DMS114 treated with DMSO at 0.1 percent for 48 hours (cell line): ENCODE results near the gene CDHR1.

Source experiments
- DNase-seq: peaks from one replicate; lab custom pipeline; 2025; ENCODE audit not compliant: unreplicated experiment; lab: John Stamatoyannopoulos, UW

Gene CDHR1

DNA sequence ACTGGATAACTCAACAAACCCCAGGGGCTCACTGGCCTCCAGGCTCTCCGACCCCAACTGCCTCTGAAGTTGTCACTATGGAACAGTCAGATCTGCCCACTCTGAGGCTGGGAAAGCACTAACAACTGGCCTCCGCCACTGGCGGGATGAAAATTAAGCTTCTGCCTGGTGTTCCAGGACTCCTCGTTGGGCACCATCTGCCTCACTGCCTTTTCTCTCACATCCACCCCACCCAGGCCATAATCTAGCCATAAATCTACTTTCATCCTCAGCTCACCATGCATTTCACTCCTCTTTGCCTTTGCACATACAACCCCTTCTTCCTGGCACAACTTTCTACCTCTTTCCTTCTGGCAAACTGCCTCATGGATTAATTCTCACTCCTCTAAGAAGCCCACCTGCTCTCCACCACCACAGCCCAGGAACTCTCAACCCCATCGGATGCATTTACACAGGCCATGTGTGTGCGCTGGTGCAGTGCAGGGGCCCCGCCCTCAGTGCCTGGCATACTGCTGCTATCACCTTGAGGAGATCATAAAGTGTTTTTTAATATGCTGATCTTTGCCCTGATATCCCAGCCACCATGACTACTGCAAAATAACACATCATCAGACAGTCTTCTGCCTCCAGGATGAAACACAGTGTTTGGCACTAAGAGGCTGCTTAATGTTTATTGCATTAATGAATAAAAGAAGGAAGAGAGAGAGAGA, 4.0 kb downstream of the CDHR1 start:
- no peak for DNase-seq

DNA sequence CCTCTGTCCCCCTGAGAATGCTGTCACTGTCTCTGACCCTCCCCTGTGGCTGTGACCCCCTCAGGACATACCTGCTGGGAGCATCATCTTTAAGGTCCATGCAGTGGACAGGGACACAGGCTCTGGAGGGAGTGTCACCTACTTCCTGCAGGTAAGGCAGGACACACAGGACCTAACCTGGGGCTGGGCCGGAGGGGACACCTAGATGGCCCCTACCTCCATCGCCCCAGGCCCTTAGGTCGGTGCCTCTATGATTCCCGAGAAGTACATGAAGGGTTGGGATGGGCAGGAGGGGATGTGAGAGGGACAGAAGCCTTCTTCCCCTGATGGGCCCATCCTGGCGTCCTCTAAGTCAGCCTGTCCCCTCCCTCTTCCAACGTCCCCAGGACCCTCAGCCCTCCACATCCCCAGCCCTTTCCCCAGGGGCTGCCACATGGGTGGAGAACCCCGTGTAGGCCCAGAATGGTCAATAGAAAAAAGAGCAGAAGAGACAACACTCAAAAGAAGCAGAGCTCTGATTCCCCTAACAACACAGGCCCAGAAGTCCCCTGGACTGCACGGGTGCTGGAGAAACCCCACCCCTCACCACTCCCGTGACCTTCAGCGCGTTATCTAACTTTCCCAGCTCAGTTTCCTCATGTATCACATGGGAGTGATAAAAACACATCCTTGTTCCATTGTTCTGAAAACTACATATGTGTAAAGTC, 6.4 kb downstream of the CDHR1 start:
- no peak for DNase-seq

DNA sequence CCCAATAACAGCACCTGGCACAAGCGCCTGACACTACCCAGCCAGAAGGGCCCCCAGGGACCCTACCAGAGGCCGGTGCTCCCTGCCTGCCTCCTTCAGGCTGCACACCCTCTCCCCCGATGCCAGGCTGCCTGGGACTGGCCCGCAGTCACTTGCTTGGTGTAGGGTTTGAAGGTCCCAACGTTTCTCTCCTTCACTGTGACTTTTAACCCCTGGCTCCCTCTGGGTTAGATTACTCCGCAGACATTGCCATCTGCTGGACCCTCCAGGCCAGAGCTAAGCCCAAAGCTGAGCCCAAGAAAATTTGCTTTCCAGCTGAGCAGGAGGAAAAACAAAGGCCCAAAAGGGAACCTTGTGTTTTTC, 6.9 kb downstream of the CDHR1 start:
- DNase-seq: no peak

DNA sequence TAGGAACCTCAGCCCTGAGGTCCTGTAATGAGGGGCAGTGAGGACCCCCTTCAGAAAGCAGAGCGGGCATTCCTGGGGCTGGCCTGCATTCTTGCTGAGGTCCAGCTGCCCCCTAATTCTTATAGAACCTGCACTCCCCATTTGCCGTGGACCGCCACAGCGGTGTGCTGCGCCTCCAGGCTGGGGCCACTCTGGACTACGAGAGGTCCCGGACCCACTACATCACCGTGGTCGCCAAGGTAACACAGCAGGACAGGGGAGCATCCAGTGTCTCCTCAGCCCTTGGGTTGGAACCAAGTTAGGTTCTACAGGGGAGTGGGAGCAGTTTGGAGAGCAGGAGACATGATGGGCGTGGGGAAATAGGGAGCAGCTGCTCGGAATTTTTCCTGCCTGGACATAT, 7.3 kb downstream of the CDHR1 start:
- no peak for DNase-seq

DNA sequence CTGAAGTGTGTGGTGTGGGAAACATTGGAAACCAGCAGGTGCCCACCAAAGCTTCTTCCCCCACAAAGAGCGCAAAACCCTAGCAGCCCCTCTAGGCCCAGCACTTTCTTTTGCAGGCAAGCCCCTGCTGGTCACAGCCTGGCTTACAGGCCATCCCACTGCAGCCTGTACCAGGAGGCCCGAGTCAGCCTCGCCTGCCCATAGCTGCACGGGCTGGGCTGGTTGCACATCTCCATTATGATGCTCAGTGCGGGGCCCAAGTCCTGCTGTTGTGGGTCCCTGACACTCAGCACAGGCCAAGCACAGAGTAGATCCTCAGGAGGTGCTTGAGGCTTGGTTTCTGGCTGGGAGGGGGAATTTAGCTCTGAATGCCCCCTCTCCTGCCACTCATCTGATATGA, 8.0 kb downstream of the CDHR1 start:
- DNase-seq: no peak

DNA sequence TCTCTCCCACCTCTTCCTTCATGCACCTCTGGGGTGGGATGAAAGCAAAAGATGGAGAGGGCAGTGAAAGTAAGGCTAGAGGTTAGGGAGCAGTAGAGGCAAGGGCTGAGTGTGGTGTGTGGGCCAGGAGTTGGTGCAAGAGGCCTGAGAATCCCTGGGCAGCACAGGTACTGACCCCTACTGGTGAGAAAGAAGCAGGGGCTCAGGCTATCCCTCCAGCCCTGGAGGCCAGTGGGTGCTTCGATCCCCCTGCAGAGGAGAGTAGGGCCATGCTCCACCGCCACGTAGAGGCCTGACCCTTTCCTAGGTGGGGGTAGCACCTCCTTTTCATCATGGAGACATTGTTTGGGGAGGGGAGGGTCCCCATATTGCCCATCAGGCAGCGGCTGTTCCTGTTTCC, 9.8 kb downstream of the CDHR1 start:
- no peak for DNase-seq

DNA sequence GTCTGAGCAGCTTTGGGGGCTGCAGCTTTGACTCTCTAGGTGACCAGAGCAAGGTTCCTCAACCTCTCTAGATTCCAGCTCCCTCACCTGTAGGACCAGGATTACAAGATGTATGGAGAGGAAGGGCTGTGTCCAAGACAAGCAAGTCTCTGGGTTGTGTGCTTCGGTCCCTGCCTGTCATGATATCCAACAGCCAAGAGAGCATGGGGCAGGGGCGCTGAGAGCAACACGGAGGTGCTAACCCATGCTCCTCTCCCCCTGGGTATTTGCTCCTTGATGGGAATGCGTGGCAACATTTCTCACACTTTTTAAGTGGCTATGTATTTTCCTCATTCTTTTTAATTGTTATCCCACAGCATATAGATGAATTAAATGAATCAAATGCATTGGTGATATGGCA, 10.3 kb downstream of the CDHR1 start:
- DNase-seq: no peak

DNA sequence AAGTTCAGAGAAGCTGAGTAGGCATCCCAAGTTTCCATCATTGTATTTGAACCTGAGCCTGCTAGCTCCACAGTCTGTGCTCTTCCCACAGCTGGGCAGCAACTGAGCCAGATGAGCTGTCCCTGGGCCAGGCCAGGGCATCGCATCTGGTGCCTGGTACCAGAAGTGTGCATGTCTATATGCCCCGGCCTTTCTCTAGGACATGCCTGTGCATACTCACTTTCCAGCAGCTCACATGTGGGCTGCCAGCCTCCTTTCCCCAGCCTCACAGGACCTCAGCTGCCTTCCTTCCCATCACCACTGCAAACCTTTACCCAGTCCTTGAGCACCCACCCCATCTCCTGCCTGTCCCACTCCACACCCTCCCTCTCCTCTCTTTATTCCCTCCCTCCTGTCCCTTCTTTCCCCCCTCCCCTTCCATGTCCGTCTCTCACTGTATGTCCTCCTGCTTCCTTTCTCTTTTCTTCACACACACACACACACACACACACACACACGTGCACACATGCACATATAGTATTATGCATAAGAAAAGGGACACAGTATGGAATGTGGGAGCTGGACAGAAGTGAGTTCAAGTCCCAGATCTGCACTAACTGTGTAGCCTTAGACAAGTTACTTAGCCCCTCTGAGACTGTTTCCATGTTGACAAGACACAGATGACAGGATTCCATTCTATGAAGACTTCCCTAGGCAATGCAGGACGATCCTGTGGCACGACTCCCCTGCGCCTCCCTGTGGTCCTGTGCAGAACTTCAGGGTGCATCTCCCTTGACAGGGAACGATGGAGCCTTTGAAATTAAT, 10.9 kb downstream of the CDHR1 start:
- peak; percentile 5 for DNase-seq

DNA sequence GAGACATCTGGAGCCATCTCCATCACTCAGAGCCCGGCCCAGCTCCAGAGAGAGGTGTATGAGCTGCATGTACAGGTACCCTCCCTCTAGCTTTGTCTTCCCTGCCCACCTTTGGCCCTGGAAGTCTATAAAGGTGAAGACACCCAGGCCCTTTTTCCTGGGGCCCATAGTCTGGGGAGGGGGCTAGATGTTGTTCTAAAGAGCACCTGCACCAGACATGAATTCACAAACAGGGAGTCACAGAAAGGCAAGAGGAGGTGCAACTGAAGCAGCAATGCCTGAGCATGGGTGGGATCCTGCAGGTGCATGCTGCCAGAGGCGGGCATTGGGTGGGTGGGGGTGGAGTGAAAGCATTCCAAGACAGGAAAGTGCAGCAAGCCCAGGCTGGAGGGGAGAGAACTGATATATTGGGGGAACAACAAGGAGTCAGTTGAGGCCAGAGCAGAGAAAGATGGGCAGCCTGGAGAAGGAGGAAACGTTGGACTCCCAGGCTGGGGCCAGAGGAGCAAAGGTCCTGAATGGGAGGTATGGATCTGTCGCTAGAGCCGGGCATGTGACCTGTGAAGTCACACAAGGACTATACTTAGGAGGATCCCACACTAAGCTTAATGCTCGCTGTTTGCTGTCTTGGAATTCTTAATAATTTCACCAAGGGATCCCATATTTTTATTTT, 11.7 kb downstream of the CDHR1 start:
- DNase-seq: no peak

DNA sequence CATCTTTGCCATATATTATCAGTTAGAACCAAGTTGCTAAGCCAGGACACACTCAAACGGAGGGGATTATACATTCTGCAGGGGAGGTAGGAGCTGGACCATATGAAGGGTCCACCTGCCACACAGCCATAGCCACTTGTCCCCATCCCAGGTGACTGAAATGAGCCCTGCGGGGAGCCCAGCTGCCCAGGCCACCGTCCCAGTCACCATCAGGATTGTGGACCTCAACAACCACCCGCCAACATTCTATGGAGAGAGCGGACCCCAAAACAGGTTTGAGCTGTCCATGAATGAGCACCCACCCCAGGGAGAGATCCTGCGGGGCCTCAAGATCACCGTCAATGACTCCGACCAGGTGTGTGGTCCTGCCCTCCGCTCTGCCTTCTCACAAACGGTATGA, 13.7 kb downstream of the CDHR1 start:
- no peak for DNase-seq

DNA sequence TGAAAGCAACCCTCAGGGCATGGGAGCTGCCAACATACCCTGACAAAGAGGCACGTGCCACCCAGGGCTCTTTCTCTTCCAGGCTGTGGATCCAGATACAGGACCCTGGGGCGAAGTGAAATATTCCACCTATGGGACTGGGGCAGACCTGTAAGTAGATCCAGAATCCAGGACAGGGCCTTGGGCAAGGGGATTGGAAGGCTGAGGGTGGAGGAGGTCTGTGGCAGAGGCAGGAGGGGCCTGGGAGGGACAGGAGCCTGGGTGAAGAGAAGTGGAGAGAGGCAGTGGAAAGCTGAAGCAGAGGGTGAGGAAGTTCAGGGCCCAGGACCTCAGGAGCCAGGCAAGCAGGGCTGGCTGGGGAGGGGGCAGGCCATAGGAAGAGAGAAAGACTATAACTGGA, 17.2 kb downstream of the CDHR1 start:
- no peak for DNase-seq

DNA sequence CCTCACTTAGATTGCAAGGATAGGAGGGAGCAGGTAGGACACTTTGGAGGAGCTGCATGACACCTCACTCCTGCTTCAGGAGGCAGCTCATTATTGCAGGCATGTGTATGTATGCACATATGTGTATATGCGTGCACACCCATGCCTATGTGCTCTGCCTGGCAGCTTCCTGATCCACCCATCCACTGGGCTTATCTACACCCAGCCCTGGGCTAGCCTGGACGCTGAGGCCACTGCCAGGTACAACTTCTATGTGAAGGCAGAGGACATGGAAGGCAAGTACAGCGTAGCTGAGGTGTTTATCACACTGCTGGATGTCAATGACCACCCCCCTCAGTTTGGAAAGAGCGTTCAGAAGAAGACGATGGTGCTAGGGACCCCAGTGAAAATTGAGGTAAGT, 17.7 kb downstream of the CDHR1 start:
- DNase-seq: no peak

DNA sequence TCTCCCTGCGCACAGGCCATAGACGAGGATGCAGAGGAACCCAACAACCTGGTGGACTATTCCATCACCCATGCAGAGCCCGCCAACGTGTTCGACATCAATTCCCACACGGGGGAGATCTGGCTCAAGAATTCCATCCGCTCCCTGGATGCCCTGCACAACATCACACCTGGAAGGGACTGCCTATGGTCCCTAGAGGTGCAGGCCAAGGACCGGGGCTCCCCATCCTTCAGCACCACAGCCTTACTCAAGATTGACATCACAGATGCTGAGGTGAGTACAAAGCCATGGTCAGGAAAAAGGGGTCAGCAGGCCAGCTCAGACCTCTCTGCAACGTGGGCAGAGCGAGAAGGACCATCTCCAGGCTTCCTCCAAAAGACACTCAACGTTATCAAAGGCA, 18.7 kb downstream of the CDHR1 start:
- DNase-seq: no peak

DNA sequence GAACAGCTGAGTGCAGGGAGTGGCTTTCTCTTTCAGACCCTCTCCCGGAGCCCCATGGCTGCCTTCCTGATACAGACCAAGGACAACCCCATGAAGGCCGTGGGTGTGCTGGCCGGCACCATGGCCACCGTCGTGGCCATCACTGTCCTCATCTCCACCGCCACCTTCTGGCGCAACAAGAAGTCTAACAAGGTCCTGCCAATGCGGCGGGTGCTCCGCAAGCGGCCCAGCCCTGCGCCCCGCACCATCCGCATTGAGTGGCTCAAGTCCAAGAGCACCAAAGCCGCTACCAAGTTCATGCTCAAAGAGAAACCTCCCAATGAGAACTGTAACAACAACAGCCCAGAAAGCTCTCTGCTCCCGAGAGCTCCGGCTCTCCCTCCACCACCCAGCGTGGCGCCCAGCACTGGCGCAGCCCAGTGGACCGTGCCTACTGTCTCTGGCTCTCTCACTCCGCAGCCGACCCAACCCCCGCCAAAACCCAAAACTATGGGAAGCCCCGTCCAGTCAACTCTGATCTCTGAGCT, 19.8 kb downstream of the CDHR1 start:
- no peak for DNase-seq

DNA sequence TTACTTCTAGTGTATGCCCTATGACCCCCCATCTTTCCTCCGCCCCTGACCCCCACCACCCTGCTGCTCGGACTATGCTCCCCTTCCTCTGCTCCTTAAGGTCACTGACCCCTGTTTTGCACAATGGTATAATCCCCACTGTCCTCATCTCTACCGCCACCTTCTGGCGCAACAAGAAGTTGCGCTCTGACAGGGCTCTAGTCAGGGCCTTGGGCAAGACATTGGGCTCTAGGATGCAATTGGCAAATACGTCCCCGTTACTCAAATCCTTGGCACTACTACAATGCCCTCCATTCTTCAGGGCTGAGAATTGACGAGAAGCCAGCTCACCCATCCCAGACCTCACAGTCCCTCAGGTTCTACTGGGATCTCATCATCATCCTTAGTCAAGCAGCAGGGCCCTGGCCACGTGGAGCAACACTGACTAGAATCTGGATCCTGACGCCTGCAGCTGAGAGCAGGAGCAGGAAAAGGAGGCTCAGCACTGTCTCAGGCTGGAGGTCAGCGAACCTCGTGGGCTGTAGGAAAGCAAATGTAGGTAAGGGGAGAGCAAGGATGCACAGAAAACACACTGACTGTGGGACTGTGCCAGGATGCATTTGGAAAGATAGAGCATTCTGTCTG, 20.4 kb downstream of the CDHR1 start:
- no peak for DNase-seq

DNA sequence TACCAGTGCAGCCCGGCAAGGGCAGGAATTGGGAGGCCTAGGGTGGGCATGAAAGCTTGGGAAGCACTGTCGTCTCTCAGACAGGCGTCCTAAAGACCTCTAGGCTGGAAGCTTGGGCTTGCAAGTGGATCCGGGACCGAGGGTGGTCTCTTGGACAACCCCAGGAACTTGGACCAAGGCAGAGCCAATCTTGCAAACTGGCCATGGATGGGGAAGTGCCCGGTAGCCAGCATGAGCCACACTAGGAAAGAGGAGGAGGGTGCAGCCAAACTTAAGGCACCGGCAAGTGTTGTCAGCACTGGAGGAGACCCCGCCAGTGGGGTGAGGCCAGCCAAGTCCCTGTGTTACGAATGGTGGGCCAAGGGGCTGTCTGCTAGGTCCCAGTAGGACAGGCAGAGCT, 22.5 kb downstream of the CDHR1 start:
- DNase-seq: no peak

DNA sequence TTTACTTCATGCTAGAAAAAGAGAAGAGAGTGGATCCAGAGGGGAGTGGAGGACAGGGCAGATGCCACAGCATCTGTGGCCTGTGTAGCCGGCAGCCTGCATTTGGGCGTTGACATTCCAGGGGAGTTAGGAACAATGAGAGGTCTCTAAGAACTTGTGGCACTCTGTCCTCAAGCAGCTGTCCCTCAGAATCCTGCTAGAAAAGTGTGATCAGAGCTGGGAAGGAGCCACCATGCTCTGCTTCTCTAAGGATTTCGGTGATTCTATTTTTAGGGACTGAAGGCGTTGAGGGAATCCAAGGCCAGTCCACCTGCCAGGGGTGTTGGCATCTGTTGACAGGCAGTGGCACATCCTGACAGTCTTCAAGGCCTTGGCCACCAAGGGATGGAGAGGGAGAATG, 23.4 kb downstream of the CDHR1 start:
- DNase-seq: no peak

DNA sequence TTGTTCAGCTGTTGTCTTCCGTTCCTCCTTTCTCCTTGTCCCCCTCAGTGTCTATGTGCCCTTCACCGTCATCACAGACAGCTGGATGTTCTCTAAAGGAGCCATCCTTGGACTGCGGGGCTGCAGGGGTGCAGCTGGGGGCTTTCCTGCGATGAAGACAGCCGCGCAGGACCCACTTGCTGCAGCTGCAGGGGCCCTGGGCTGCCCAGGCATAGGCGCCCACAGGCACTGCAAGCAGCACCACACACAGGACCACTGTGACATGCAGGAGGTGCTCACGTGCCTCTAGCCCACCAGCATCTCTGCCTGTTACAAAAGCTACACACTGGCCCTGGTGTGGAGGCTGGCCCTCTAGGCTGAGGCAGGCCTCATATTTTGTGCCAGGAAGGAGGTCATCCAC, 27.6 kb downstream of the CDHR1 start:
- no peak for DNase-seq

DNA sequence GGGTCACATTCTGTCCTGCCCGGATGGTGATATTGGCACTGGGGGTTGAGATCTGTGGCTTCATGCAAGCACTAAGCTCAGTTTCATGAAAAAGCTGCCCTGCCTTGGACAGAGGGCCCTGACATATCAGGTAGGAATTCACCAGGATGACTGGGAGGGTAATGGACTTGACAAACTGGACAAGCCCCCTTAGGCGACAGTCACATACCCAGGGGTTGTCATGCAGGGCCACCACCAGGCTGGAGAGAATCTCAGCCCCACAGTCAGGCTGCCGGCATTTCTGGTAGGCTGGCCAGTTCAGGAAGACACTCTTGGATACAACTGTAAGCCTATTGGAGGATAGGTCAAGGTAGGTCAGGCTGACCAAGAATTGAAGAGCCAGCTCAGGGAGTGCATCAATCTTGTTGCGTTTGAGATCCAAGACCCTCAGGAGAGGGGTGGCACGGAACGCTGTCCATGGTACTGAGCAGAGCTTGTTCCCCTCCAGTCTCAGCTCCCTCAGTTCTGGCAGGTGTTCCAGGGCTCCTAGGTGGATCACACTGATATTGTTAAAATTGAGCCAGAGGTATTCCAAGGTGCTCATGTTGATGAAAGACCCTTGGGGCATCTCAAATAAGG, 30.2 kb downstream of the CDHR1 start:
- DNase-seq: no peak

DNA sequence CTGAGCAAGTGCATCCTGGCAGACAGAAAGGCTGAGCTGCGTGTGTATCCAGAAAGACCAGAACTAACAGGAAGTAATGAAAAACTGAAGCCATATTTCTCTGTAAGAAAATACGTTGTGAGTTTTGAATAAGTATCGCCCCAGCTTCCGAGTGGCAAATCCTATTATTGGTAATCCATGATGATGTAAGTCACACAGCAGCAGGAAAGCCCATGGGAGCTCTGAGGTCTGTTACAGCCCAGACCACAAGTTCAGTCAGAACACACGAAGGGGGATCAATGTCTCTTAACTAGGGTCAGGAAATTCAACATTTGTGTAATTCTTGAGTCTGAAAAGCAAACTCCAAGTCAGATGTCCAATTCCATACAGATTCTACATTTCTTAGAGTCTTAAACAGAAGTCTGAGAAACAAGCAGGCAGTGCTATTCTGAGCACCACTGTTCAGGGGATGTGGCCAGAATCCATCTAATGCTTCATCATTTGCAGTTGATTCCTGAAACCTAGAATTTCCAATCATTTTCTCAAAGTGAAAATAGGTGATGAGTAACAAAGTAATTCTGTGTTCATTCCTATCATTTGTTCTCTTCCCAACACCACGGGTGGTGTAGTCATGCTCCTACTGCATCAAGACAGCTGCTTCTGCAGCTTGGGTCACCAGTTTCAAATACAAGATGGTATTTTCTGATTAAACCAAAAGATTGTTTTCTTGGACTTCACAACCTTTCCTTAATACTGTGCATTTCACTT, 31.3 kb downstream of the CDHR1 start, which contains the start of gene LRIT2:
TSS of gene LRIT2 (minus strand) at position 118 of the 747 bp plus-strand sequence. CDS start at position 94, 24 bp downstream.
- no peak for DNase-seq
